SHP77 (cell line): ENCODE data around the gene ETFB.

Experiments
- DNase-seq, 2 experiments: peaks; one replicate each; lab custom pipeline; 2025; lab: John Stamatoyannopoulos, UW

The ETFB gene

DNA sequence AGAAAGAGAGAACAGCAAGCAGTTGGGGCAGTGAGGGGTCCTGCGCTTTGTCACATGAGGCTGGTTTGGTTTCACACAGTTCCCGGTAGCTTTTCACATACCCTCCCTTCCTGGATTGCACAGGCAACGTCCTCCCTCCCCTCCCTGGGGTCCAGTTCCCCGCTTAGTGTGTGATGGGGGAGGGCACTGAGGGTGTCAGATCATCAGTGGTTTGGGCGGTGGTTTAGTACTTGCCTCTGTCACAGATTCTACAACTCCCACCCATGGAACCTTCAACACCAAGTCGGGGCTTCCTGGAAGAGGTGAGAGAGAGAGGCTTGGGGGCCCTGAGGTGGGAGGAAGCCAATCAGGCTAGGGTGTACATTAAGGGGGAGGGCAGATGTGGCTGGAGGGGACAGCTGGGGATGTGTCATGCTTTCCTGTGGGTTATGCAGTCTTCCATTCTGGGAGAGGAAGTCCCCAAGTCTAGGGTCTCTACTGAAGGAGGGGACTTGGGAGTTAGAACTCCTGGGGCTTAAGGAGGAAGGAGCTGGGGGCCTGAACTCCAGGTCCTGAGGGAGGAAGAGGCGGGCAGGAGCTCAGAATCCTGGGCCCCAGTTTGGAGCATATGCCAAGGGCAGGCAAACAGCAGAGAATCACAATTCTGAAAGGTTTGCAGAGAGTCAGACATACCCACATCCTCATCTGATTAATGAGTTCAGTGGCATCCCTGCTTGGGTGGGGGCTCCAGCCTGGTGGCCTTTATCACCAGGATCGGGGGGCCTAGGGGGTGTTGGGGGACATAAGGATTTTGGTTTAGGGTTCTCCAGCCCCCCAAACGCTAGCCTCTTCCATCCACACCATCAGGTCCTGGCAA is 6.7 kb upstream of the ETFB start, which contains the start of gene NKG7:
TSS of gene NKG7 (minus strand) at position 6 of the 856 bp plus-strand sequence. CDS start 119 bp downstream, outside the sequence.
- no peak for DNase-seq

DNA sequence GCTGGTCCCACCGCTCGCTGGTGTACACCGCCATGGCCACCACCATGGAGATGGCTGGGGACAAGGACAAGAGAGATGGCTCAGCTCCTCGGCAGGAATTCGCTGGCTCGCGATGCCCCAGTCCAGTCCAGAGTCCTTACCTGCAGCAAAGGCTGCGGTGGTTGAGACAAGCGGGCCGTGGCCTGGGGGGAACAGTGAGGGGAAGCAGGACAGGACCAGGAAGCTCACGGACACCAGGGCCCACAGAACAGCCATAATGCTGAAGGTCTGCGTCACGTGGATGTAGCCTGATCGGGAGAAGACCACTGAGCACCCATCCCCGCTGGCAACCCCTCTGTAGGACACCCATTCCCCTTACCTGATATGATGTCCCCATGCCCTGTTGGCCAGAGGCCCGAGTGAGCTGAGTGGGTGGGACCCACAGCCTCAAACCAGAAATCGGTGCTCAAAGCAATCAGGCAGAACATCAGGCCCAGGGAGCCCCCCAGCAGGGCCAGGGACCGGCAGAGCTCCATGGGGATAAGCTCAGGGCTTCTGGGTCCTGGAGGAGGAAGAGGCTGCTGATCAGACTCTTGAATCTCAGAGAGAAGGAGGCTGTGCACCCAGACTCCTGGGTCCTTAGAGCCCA is 5.9 kb upstream of the ETFB start:
- no peak for DNase-seq

DNA sequence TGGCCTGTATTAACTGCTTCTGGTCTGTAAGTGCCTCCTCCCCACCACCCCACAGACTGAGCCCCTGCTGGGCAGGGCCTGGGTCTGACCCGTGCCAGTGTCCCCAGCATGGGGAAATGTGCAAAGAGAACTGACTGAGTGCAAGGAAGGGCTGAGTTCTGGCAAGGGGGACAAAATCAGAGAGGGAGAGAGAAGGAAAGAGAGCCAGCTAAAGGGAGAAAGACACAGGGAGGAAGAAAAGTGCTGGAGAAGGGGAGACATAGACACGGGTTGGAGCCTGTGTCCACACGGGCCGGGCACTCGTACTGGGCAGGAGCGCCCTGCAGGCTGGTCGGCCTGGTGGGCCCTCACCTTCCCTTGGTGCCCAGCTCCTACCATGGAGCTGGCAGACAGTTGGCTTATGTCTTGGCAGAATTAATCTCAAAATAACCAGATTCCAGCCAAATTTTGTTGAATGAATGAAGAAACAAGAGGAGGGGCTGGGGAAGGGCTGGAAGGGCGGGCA is 5.0 kb upstream of the ETFB start:
- DNase-seq = no peak

DNA sequence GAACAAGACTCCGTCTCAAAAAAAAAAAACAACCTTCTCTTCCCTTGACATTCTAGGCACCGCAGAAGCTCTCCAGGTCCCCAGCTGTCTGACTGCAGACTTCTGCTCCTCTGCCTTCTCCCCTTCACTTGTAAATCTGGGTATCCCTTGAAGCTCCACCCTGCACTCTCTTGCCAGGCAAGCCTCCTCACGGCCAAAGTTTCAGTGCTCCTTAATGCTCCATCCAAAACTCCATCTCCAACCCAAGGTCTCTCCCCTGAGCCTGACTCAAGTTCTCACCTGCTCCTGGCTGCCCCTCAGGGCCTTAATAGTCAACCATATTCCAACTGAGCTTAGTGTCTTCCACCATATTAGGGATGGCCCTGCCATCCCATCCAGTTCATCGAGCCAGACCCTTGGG is 4.0 kb upstream of the ETFB start:
- DNase-seq = no peak

DNA sequence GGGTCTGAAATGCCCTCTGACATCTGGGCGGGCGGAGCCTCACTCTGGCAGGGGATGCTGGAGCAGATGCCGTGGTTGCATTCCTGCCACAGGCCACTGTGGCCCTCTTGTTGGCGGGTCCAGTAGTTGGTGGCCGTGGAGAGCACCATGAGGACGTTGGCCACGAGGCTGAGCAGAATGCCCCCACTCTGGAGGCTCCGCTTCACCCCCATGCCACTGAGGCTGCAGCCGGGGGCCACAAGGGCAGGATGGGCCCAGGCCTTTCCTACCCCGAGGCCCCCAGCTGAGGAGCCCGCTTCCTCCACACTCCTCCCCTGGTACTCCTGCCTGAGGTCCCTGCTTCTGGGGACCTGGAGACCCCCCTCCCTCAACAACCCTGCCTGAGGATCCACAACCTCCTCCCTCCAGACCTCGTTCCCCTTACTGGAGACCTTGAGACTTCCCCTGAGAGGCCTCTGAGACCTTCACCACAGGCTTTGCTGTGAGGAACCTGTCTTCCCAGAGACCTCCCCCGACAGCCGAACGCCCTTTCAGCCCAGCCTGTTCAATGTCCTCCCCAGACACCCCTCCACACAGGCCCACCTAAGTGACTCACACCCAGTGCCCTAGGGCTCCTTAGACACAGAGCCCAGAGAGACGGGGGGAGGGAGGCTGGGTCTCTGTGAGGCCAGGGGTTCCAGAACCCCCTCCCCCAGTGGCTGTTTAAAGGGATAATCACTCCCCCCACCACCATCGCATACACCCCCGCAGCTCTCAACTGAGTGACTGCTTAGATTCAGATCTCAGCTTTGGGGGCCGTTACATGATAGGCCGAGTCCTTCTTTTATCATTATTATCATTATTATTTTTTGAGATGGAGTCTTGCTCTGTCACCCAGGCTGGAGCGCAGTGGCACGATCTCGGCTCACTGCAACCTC is 2.4 kb upstream of the ETFB start, which contains the start of gene CLDND2:
TSS of gene CLDND2 (minus strand) at position 638 of the 917 bp plus-strand sequence. CDS start at position 212, 426 bp downstream.
- DNase-seq = no peak

DNA sequence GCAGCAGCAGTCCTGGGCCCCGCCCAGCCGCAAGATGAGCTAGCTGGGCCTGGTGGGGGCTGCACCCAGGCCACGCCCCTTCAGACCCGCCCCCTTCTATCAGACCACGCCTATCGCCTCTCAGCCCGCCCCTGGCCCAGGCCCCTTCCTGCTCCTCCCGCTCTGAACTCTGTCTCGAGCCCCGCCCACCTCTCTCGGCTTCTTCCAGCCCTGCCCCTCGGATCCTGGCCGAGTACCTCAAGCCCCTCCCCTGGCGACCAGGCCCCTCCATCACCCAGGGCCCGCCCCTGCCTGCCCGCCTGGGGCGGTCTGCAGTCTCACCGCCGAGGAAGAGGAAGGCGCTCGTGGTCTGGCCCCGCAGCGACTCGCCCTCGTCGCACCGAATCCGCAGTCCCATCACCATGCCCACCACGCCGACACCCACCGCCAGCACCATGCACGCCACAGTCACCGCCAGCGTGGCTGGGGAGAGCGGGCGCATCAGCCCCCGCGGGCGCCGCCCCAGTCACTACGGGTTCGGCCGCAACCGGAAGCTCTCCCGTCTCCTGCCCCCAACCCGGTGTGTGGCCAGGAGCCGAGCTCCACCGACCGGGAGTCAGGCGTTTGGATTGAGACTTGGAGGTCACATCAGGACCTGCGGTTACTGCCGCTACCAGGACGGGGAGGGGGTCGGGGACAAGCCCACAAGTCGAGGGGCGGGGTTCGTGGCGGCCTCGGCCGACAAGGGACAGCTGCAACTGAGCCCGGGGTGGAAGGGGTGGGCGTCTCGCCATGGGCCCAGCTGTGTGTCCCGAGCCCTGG is 1.6 kb upstream of the ETFB start:
- DNase-seq = peak; percentile 94 to 96

DNA sequence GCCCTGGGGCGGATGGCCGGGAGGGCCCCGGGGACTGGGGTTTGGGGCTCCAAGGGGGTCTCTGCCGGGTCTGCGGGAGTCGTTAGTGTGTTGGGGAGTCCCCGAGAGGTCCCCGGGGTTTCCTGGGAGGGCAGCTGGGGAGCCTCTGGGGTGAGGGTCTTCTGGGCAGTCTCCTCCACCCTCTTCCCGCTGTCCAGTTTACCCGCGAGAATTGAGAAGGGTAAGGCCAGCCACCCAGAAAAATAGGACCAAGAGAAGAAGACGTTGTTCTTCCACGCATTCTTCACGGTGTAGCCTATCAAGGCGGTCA is 1.0 kb upstream of the ETFB start:
- DNase-seq = no peak

DNA sequence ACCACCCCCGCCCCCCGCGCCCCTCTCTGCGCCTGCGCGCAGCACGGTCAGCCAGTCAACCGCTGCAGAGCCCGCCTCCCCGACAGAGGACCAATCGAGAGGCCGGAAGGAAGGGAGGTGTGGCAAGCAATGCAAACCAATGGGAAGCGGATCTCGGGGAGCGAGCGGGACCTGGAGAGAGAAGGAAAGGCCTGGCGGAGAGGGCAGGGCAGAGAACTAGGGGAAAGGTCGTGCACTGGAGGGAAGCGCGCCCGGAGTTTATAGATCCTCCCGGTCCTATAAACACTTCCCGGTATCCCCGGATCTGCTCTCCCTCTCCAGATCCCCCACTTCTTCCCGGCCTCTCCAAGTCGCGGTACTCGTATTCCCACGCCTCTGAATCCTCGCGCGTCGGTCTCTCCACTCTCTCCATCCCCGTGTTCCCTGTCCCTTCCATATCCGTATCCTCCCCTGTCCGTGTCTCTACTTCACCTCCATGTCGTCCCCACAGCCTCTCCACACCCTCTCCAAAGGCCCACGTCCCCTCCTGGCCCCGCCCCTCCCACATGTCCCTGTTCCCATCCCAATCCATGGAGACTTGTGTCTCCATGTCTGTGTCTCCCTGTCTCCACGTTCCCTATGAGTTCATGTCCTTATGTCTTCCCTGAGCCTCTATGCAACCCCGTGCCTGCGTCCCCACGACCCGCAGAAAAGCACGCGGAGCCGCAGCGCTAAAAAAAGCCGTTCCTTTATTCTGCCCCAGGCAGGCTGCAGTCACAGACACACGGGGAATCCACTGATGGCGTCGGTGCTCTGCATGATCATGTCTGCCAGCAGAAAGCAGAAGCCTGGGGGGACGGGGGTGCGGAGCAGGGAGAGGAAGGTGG is 434 bp upstream of the ETFB start:
- DNase-seq = peak; percentile 95 to 96

DNA sequence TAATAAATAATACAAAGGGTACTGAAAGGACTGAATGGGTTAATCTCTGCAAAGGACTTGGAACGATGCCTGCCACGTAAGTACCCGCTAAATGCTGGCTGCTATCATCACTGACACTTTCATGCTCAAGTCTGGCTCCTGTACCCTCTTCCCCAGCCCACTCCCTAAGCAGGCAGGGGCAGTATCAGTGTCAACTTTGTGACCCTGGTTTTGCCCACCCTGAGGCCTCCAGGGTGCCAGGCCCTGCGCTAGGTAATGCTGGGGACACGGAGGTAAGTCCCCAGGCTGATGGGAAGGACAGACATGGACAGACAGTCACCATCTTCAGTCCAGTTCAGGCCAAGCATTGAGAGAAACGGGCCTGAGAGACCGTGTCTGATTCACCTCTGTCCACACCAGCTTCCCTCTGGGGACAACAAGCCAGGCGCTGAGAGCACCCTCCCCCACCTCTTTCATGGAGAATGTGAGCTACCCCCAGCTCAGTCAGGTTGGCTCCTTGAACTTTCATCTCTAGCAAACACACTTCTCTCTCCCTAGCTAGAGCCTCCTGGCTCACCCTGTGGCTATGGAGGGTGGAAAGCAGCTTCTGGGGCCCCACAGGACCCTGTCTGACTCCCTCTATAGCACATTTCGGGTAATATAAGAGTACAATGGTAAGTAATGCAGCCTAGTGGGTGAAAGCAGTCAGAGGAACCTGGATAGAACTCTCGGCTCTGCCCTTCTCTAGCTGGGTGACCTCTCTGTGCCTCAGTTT is 800 bp downstream of the ETFB start:
- no peak for DNase-seq

DNA sequence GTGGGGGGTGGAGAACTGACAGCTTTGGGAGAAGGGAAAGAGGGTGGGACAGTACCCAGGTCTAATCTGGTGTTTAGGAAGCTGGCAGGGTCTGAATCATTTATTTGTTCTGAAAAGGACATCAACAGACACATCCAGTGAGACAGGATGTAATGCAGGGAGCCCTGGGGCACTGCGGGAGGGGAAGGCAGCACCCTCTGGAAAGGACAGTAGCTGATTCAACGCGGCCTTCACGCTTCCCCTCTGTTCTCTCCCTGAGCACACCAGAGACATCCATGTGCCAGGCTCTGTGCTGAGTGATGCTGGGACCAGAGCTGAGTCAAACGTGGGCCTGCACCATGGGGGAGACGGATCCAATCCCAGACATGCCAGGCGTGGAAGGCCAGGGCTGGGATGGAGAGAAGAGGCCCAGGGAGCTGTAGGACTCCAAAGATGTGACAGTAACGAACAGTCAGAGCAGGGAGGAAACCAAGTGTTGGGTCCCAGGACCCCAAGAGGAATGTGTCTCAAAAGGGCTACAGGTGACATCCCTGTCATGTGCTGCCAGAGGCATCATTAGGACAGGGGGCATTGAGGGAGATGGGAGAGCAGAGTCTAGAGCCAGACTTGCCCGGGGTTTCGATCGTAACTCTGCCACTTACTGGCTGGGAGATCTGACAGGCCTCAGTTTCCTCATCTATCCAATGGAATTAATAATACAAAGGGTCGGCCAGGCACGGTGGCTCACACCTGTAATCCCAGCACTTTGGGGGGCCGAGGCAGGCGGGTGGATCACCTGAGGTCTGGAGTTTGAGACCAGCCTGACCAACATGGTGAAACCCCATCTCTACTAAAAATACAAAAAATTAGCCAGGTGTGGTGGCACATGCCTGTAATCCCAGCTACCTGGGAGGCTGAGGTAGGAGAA is 1.7 kb downstream of the ETFB start:
- DNase-seq = no peak

DNA sequence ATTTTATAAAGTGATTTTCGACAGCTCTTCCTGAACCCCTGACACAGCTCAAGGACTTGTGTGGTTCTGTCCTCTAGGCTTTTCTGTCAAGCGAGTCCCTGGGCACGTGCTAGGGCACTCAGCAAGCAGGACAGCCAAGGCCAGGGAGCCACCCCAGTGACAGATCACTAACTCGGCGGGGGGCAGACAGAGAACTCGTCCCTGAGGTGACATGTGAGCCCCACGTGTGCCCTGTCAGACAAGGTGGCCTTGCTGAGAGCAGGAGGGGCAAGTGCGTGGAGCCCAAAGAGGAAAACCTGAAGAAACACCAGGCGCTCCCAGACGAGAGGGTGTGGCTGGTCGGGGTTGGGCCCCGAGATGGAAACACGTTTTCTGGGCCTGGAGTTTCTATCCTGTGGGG is 4.9 kb downstream of the ETFB start:
- no peak for DNase-seq

DNA sequence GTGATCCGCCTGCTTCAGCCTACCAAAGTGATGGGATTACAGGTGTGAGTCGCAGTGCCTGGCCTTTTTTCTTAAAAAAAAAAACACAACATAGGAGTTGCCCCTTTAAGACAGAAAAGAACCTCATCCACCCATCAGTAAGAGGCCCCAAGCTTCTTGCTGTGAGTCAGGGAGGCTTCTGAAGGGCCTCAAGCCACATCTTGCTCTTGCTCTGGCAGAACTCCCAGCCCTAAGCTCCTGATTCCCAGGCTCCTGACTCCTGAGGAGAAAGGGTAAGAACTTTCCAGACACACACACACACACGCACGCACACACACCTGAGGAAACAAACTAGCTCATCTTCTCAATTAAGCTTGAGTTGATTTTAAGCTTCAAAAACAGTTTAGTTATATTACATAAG is 6.9 kb downstream of the ETFB start:
- no peak for DNase-seq

DNA sequence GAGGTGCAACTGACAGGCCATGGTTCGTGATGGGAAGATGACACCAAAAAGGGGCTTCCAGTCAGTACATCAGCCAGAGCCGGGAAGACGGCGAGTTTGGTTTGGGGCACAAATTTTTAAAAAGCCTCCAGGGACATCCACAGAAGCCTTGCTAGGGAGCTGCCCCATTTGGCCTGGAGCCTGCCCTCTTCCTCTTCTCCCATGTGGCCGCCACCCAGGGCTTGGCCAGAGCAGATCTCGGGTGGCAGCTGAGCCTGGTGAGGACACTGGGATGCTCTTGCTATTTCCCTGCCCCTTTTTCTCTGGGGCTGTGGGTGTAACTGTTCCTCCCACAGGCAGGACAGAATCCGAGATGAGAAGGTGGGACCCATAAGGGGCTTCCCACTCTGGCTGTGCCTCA is 8.2 kb downstream of the ETFB start:
- DNase-seq = no peak

DNA sequence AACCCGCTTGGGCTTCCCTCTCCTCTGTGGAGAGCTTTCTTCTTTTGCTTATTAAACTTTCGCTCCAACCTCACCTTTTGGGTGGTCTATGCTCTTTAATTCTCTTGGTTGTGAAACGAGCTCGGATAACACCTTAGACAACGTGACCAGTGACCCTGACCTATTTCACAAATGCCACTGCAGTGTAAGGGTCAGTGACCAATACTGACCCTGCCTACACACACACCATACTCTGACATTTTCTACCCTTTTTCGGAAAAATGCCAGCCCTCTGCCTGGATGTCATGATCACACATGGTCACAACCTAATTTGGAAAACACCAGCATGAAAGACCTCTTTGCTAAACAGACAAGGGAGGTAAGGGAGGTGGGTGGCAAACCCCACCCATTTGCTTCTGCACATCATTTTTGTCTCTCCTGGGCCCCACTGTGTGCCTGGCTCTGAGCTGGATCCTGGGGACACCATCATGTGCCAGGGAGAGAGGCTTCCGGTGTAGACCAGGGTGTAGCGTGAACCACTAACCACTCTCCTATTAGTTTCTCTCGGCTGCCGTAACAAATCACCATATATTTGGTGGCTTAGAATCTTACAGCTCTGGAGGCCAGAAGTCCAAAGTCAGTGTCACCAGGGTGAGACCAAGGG is 9.9 kb downstream of the ETFB start:
- no peak for DNase-seq

DNA sequence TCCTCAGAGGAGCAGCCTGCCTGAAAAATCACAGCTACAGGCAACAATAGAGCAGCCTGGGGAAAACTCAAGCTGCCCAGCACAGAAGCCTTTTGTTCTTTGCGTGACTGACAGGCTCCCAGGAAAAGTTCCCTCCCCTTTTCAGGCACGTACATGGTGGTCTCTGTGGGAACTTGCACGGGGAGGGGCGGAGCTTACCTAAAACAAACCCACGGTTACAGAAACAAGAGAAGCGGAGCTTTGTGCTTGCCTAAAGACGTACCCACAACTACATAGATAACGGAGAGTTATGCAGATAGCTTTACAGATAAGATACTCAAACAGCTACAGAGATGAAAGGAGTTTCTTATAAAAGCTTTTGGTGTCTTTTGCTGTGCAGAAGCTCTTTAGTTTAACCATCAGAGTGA is 11.4 kb downstream of the ETFB start:
- DNase-seq = no peak

DNA sequence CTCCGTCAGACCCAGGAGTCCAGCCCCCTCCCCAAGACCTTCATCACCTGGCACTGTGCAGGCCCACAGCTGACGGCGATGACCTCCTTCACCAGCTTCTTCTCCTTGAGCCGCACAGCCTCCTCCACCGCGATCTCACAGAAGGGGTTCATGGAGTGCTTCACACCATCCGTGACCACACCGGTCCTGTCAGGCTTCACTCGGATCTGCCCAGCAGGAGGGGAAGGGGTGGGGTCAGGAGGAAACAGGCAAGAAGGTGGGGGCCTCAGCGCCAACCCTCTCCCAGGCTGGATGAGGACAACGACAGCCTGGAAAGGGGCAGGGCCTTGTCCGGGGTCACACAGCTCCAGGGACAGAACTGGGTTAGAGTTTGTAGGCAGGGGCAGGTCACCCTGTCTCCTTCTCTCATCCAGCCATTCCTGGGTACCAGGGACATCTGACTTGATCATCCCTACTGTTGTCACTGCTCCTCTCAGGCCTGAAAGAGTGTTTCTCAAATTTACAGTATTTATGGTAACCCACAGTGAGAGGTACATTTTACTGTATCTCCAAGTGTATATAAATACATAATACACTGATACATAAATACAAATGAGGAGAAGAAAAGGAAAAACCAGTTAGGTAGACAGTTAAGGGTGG is 12.0 kb downstream of the ETFB start:
- DNase-seq = no peak

DNA sequence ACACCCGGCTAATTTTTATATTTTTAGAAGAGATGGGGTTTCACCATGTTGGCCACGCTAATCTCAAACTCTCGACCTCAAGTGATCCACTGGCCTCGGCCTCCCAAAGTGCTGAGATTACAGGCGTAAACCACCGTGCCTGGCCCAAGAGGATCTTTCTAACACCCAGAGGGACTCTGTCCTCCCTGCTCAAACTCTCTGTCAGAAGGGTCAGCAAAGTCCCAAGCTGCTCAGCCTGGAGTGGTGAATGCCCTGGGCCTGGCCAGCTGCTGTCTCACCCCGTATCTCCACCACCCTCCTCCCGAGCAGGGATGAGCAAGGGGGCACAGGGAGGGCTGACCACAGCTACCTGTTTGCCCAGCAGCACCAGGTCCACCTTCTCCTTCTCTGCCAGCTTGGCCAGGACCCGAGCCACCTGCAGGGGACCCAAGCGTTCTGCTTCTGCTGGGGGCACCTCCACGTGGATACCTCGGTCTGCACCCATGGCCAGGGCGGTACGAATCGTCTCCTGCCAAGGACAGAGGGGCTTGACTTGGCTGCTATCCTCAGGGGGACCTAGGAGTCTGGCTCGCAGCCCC is 13.3 kb downstream of the ETFB start:
- no peak for DNase-seq
